Measurements from ENCODE around the gene BNIP5.

The BNIP5 gene

GRCh38 chr6:36336779-36337241 is at the start of gene BNIP5:
BNIP5 (minus strand) TSS chr6:36336888; CDS start chr6:36330690, 6,198 bp downstream.
- DNase-seq, result no peak

- DNase-seq, result no peak
Observed at GRCh38 chr6:36384095-36384494, 47.4 kb upstream of the BNIP5 start.

- DNase-seq, result no peak
Observed at GRCh38 chr6:36383606-36384005, 46.9 kb upstream of the BNIP5 start.

- DNase-seq, result no peak
Observed at GRCh38 chr6:36382976-36383375, 46.3 kb upstream of the BNIP5 start.

GRCh38 chr6:36381502-36382389 is 45.1 kb upstream of the BNIP5 start:
- no peak for DNase-seq

GRCh38 chr6:36380166-36380565 is 43.5 kb upstream of the BNIP5 start:
- DNase-seq, result no peak

GRCh38 chr6:36378936-36379335 is 42.2 kb upstream of the BNIP5 start:
- no peak for DNase-seq

GRCh38 chr6:36378243-36378920 is 41.7 kb upstream of the BNIP5 start:
- DNase-seq, result no peak

GRCh38 chr6:36377594-36377993 is 40.9 kb upstream of the BNIP5 start:
- no peak for DNase-seq

GRCh38 chr6:36376742-36377141 is 40.1 kb upstream of the BNIP5 start:
- DNase-seq, result no peak

GRCh38 chr6:36376183-36376582 is 39.5 kb upstream of the BNIP5 start:
- DNase-seq, result no peak

GRCh38 chr6:36375644-36376155 is 39.0 kb upstream of the BNIP5 start:
- no peak for DNase-seq

GRCh38 chr6:36374972-36375371 is 38.3 kb upstream of the BNIP5 start:
- DNase-seq, result no peak

GRCh38 chr6:36374194-36374593 is 37.5 kb upstream of the BNIP5 start:
- DNase-seq, result no peak

- DNase-seq, result no peak
Observed at GRCh38 chr6:36373368-36374019, 36.8 kb upstream of the BNIP5 start.

- no peak for DNase-seq
Observed at GRCh38 chr6:36372088-36372487, 35.4 kb upstream of the BNIP5 start.

- no peak for DNase-seq
Observed at GRCh38 chr6:36371211-36371610, 34.5 kb upstream of the BNIP5 start.

- DNase-seq, result no peak
Observed at GRCh38 chr6:36370638-36371037, 34.0 kb upstream of the BNIP5 start.

GRCh38 chr6:36368921-36369865 is 32.5 kb upstream of the BNIP5 start:
- peak; percentile 91 for DNase-seq

GRCh38 chr6:36368421-36368820 is 31.7 kb upstream of the BNIP5 start:
- no peak for DNase-seq

- DNase-seq, result no peak
Observed at GRCh38 chr6:36367743-36368142, 31.1 kb upstream of the BNIP5 start.

Data from NCI-H226 (cell line).